Measurements from ENCODE around the gene PPP2R2B. TPM values are rescaled to one million over a fixed set of nuclear protein-coding genes. Genes with fewer than 3 reads are reported as not detected.

The PPP2R2B gene
- total RNA-seq, 1 experiment from 2014 or later, result not detected

DNA sequence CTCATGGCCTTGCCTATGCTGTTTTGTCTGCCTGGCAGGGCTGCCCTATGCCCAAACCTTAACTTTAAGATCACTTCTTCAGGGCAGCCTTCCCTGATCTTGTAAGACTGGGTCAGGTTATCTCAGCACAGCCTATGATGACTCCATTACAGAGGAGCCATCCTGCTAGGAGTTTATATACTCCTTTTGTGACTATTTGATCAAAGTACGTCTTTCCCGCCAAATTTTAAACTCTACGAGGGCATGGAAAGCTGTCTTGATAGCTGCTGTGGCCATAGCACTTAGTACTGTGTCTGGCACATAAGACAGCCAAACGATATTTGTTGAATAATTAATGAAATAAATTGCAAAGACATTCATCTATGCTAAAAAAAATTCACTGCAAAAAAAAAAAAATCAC lies 60.6 kb downstream of the PPP2R2B start:
- no peak for ATAC-seq
- Histone ChIP-seq H3K4me3 (replicated peaks in 1 of 2; ENCODE audit: low read depth in 1 of 2, low read length in 2 of 2) (no peak overlapping the region), H3K27ac (ENCODE audit: low read depth, low read length) (no peak overlapping the region), H3K79me2 (ENCODE audit: insufficient read depth, low read length) (no peaks in the 10 kb centered on the region), H3K4me2 (ENCODE audit: low read length) (no peak overlapping the region), H3K9me3 (ENCODE audit: control insufficient read depth in 1 of 2, insufficient read depth in 1 of 2, low read depth in 1 of 2, low read length in 2 of 2) (no peaks in the 10 kb centered on the region), H3K9ac (ENCODE audit: low read length) (no peak overlapping the region), H3K9me2 (ENCODE audit: insufficient read depth) (no peaks in the 10 kb centered on the region), H3K27me3 (ENCODE audit: insufficient read depth, low read length) (no peaks in the 10 kb centered on the region), H3K36me3 (ENCODE audit: control insufficient read depth in 1 of 2, insufficient read depth in 2 of 2, low read length in 2 of 2) (no peaks in the 10 kb centered on the region), H3K4me1 (ENCODE audit: control insufficient read depth in 1 of 2, insufficient read depth in 2 of 2, low read length in 2 of 2) (no peaks in the 10 kb centered on the region), H4K20me1 (ENCODE audit: insufficient read depth) (no peaks in the 10 kb centered on the region), H2AFZ (ENCODE audit: low read depth, low read length, poor library complexity, severe bottlenecking) (no peak overlapping the region)
- ChIA-PET POLR2A (no interaction called here), CTCF (no interaction called here), RAD21 (ENCODE audit: low non-redundant PET in 1 of 2, low total read pairs in 2 of 2, uncharacterized antibody in 2 of 2, unreplicated experiment in 2 of 2) (no interaction called here)
- no TSS peak for BruUV-seq (replicated peaks)
- TF ChIP-seq, protein P1, sequence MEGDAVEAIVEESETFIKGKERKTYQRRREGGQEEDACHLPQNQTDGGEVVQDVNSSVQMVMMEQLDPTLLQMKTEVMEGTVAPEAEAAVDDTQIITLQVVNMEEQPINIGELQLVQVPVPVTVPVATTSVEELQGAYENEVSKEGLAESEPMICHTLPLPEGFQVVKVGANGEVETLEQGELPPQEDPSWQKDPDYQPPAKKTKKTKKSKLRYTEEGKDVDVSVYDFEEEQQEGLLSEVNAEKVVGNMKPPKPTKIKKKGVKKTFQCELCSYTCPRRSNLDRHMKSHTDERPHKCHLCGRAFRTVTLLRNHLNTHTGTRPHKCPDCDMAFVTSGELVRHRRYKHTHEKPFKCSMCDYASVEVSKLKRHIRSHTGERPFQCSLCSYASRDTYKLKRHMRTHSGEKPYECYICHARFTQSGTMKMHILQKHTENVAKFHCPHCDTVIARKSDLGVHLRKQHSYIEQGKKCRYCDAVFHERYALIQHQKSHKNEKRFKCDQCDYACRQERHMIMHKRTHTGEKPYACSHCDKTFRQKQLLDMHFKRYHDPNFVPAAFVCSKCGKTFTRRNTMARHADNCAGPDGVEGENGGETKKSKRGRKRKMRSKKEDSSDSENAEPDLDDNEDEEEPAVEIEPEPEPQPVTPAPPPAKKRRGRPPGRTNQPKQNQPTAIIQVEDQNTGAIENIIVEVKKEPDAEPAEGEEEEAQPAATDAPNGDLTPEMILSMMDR (IDR thresholded peaks at IDR 0.05 in 2 of 3, conservative IDR thresholded peaks at IDR 0.05 in 1 of 3; ENCODE audit: borderline replicate concordance in 1 of 3, insufficient read depth in 1 of 3, low read depth in 2 of 3, low read length in 2 of 3), result no peak
- no peak for TF ChIP-seq CEBPB (IDR thresholded peaks at IDR 0.05; ENCODE audit: low read depth)
- TF ChIP-seq, protein P2, sequence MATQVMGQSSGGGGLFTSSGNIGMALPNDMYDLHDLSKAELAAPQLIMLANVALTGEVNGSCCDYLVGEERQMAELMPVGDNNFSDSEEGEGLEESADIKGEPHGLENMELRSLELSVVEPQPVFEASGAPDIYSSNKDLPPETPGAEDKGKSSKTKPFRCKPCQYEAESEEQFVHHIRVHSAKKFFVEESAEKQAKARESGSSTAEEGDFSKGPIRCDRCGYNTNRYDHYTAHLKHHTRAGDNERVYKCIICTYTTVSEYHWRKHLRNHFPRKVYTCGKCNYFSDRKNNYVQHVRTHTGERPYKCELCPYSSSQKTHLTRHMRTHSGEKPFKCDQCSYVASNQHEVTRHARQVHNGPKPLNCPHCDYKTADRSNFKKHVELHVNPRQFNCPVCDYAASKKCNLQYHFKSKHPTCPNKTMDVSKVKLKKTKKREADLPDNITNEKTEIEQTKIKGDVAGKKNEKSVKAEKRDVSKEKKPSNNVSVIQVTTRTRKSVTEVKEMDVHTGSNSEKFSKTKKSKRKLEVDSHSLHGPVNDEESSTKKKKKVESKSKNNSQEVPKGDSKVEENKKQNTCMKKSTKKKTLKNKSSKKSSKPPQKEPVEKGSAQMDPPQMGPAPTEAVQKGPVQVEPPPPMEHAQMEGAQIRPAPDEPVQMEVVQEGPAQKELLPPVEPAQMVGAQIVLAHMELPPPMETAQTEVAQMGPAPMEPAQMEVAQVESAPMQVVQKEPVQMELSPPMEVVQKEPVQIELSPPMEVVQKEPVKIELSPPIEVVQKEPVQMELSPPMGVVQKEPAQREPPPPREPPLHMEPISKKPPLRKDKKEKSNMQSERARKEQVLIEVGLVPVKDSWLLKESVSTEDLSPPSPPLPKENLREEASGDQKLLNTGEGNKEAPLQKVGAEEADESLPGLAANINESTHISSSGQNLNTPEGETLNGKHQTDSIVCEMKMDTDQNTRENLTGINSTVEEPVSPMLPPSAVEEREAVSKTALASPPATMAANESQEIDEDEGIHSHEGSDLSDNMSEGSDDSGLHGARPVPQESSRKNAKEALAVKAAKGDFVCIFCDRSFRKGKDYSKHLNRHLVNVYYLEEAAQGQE (IDR thresholded peaks at IDR 0.05; ENCODE audit: low read depth), result no peak
- intact Hi-C loops (cut with micrococcal nuclease), result no loop called here
- no peak for DNase-seq (ENCODE audit: low read depth, low spot score)
